ENCODE data around the gene PHLDB2.

DNA sequence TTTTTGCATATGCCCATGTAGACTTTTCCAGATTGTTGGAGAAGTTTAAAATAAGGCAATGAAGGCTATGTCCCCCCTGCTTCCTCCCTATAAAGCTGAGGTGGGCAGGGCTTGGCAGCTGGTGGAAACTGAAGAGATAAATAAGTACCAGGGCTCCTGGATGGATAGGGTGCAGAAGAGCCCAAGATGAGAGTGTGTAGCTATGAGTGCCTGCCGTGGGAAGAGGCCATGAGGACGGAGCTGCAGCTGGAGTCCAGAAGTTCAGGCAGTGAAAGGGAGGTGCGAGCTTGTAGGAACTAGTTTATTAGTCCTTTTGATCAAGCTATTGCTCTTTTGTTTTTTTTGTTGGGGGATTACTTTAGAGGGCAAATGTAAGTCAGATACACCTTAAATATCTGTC lies 52.4 kb downstream of the PHLDB2 start:
- TF ChIP-seq, protein P1, sequence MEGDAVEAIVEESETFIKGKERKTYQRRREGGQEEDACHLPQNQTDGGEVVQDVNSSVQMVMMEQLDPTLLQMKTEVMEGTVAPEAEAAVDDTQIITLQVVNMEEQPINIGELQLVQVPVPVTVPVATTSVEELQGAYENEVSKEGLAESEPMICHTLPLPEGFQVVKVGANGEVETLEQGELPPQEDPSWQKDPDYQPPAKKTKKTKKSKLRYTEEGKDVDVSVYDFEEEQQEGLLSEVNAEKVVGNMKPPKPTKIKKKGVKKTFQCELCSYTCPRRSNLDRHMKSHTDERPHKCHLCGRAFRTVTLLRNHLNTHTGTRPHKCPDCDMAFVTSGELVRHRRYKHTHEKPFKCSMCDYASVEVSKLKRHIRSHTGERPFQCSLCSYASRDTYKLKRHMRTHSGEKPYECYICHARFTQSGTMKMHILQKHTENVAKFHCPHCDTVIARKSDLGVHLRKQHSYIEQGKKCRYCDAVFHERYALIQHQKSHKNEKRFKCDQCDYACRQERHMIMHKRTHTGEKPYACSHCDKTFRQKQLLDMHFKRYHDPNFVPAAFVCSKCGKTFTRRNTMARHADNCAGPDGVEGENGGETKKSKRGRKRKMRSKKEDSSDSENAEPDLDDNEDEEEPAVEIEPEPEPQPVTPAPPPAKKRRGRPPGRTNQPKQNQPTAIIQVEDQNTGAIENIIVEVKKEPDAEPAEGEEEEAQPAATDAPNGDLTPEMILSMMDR (IDR thresholded peaks at IDR 0.05) = no peak
- TF ChIP-seq POLR2A (IDR thresholded peaks at IDR 0.05) = no peak

Measured in lower leg skin (tissue), 3 donors.